Measurements from ENCODE around the gene PRR5L. TPM values are rescaled to one million over a fixed set of nuclear protein-coding genes. Genes with fewer than 3 reads are reported as not detected.

The PRR5L gene
- total RNA-seq, 1 donor from 2014 or later = 122 TPM

DNA sequence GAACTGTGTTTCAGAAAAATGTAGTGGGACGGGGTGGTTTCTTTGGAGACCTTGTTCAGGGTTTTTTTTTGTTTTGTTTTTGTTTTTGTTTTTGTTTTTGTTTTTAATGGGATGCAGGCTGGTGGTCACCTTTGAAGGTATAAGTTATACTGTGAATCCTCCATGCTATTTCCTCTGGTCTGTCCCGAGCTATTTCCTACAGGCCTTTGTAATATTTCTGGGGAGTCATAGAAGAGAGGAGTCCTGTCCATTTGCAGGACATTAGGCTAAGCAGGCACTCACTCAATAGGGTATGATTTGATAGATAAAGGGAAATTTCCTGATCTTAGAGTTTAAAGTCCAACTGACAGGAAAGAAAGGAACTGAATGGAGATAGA lies 136.0 kb downstream of the PRR5L start:
- Mint-ChIP-seq H3K9me3 (ENCODE audit: unreplicated experiment) (no peaks in the 10 kb centered on the region), H3K36me3 (ENCODE audit: low read depth, unreplicated experiment) (peaks cover 56% of the 10 kb centered on the region), H3K4me3 (ENCODE audit: unreplicated experiment) (no peak overlapping the region), H3K27me3 (ENCODE audit: unreplicated experiment) (no peaks in the 10 kb centered on the region), H3K27ac (ENCODE audit: unreplicated experiment) (no peak overlapping the region), H3K4me1 (ENCODE audit: unreplicated experiment) (peaks cover 13% of the 10 kb centered on the region)
- DNase-seq (ENCODE audit: low spot score) = no peak
- TF ChIP-seq CTCF (IDR thresholded peaks at IDR 0.05; ENCODE audit: unreplicated experiment) = no peak

GRCh38 chr11:36432738-36433137 lies 136.7 kb downstream of the PRR5L start:
- no peak overlapping the region for H3K4me3 Mint-ChIP-seq (ENCODE audit: unreplicated experiment)
- H3K27me3 Mint-ChIP-seq (ENCODE audit: unreplicated experiment) = peaks cover 2% of the 10 kb centered on the region
- DNase-seq (ENCODE audit: low spot score) = no peak
- peaks cover 59% of the 10 kb centered on the region for H3K36me3 Mint-ChIP-seq (ENCODE audit: low read depth, unreplicated experiment)
- TF ChIP-seq CTCF (IDR thresholded peaks at IDR 0.05; ENCODE audit: unreplicated experiment) = no peak
- H3K4me1 Mint-ChIP-seq (ENCODE audit: unreplicated experiment) = peaks cover 13% of the 10 kb centered on the region
- H3K27ac Mint-ChIP-seq (ENCODE audit: unreplicated experiment) = no peak overlapping the region
- H3K9me3 Mint-ChIP-seq (ENCODE audit: unreplicated experiment) = no peaks in the 10 kb centered on the region

- no peak overlapping the region for H3K27ac Mint-ChIP-seq (ENCODE audit: unreplicated experiment)
- TF ChIP-seq CTCF (IDR thresholded peaks at IDR 0.05; ENCODE audit: unreplicated experiment) = no peak
- H3K9me3 Mint-ChIP-seq (ENCODE audit: unreplicated experiment) = no peaks in the 10 kb centered on the region
- peaks cover 83% of the 10 kb centered on the region for H3K36me3 Mint-ChIP-seq (ENCODE audit: low read depth, unreplicated experiment)
- H3K27me3 Mint-ChIP-seq (ENCODE audit: unreplicated experiment) = peaks cover 7% of the 10 kb centered on the region
- no peak overlapping the region for H3K4me3 Mint-ChIP-seq (ENCODE audit: unreplicated experiment)
- DNase-seq (ENCODE audit: low spot score) = no peak
- H3K4me1 Mint-ChIP-seq (ENCODE audit: unreplicated experiment) = peaks cover 12% of the 10 kb centered on the region
Measured at GRCh38 chr11:36436064-36436463, 140.0 kb downstream of the PRR5L start.

- Mint-ChIP-seq H3K4me1 (ENCODE audit: unreplicated experiment) (peaks cover 9% of the 10 kb centered on the region), H3K27me3 (ENCODE audit: unreplicated experiment) (peaks cover 7% of the 10 kb centered on the region), H3K9me3 (ENCODE audit: unreplicated experiment) (no peaks in the 10 kb centered on the region), H3K27ac (ENCODE audit: unreplicated experiment) (no peak overlapping the region), H3K4me3 (ENCODE audit: unreplicated experiment) (no peak overlapping the region), H3K36me3 (ENCODE audit: low read depth, unreplicated experiment) (peaks cover 82% of the 10 kb centered on the region)
- no peak for DNase-seq (ENCODE audit: low spot score)
- no peak for TF ChIP-seq CTCF (IDR thresholded peaks at IDR 0.05; ENCODE audit: unreplicated experiment)
Measured at GRCh38 chr11:36436589-36436988, 140.5 kb downstream of the PRR5L start.

DNA sequence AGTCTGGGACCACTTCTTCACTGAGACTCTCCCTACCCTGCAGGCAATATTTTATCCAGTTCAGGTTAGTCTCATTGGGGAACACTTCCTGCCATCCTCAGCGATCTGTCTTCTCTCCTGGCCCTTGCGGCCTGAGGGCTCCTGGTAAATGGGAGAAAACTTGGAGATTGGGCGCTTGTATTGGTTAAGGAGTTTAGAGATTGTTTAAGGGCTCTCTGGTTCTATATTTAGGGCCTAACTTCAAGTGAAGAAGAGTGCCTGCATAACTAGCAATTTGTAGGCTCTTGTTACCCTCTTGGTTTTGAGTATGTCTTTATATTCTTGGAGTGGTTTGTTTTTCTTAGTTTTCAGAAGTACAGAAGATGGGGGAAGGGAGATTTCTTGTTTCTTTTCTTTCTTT lies 141.3 kb downstream of the PRR5L start:
- no peak overlapping the region for H3K4me3 Mint-ChIP-seq (ENCODE audit: unreplicated experiment)
- peaks cover 7% of the 10 kb centered on the region for H3K27me3 Mint-ChIP-seq (ENCODE audit: unreplicated experiment)
- no peaks in the 10 kb centered on the region for H3K9me3 Mint-ChIP-seq (ENCODE audit: unreplicated experiment)
- H3K36me3 Mint-ChIP-seq (ENCODE audit: low read depth, unreplicated experiment) = peaks cover 82% of the 10 kb centered on the region
- no peak overlapping the region for H3K27ac Mint-ChIP-seq (ENCODE audit: unreplicated experiment)
- peaks cover 3% of the 10 kb centered on the region for H3K4me1 Mint-ChIP-seq (ENCODE audit: unreplicated experiment)
- DNase-seq (ENCODE audit: low spot score) = no peak
- no peak for TF ChIP-seq CTCF (IDR thresholded peaks at IDR 0.05; ENCODE audit: unreplicated experiment)
